K562 (cell line): ENCODE data around the gene NEUROD6. TPM values are rescaled to one million over a fixed set of nuclear protein-coding genes. Genes with fewer than 3 reads are reported as not detected.

Experiments used
- ATAC-seq: fragments of 200-7000 bp; cut with Tn5 transposase; 3 replicates; pipeline ENCODE4 v1.9.1; 2020; ENCODE audit warnings: moderate library complexity
- BruUV-seq: library from RNA; stranded (reverse); fragments of 400-500 nt; replicated peaks from 2 replicates; lab custom pipeline; 2021; lab: Mats Ljungman, UMichigan
- CTCF ChIA-PET: fragments of 300-600 bp; formaldehyde crosslinking; extraction: SDS; loops from one replicate; lab custom pipeline; 2021; ENCODE audit warnings: low intra/inter-chr PET ratio; lab: Yijun Ruan, JAX
- POLR2A ChIA-PET: fragments of 300-600, 350-650 bp; sonication (Branson Sonifier 250); formaldehyde crosslinking; extraction: SDS; loops from one replicate; lab custom pipeline; 2021; ENCODE audit warnings: antibody characterized with exemption, inconsistent platforms; lab: Yijun Ruan, JAX
- DNase-seq, 4 experiments: peaks; one replicate each; pipeline versions ENCODE4 v3.0.0 to v3.0.0-alpha.2; 2011 to 2018; ENCODE audit warnings: low spot score in 3 of 4, mixed read lengths in 3 of 4; ENCODE audit errors: extremely low read depth in 1 of 4
- FAIRE-seq: peaks from 2 replicates; lab custom pipeline; 2011; peaks lifted over from hg19 to GRCh38; lab: Jason Lieb, UNC
- H2AFZ ChIP-seq: 2 replicates; pipeline ENCODE4 v1.6.0; 2011; ENCODE audit warnings: low read depth, low read length, control low read depth, inconsistent platforms
- H3K27ac ChIP-seq: fragments of 200-600 bp; 3 replicates; pipeline ENCODE4 v1.8.0; 2011; ENCODE audit warnings: low read depth, mild to moderate bottlenecking, control low read depth, inconsistent platforms, low read length, moderate library complexity, mixed read lengths; ENCODE audit errors: extremely low read depth
- H3K27me3 ChIP-seq, 2 experiments: fragments of 300-600 bp in 1 of 2; 2 replicates in 1 of 2; 3 replicates in 1 of 2; pipeline versions ENCODE4 v1.6.0 to v1.8.0; 2011; ENCODE audit warnings: inconsistent platforms in 2 of 2, low read length in 2 of 2, mild to moderate bottlenecking in 1 of 2, mixed read lengths in 1 of 2, moderate library complexity in 1 of 2; ENCODE audit not compliant: control insufficient read depth in 2 of 2, insufficient read depth in 2 of 2
- H3K36me3 ChIP-seq: fragments of 300-600 bp; 3 replicates; pipeline ENCODE4 v1.8.0; 2011; ENCODE audit warnings: mild to moderate bottlenecking, low read length, inconsistent platforms; ENCODE audit not compliant: control insufficient read depth, insufficient read depth
- H3K4me1 ChIP-seq, 2 experiments: fragments of 200-600 bp in 1 of 2; replicated peaks in 1 of 2; 2 replicates in 1 of 2; 3 replicates in 1 of 2; pipeline versions ENCODE4 v1.5.1 to v1.8.0; 2011; ENCODE audit warnings: inconsistent platforms in 2 of 2, low read length in 2 of 2, mild to moderate bottlenecking in 1 of 2, mixed read lengths in 1 of 2, moderate library complexity in 1 of 2; ENCODE audit not compliant: control insufficient read depth in 2 of 2, insufficient read depth in 2 of 2
- H3K4me2 ChIP-seq: 2 replicates; pipeline ENCODE4 v1.6.1; 2011; ENCODE audit warnings: low read length, control low read depth, inconsistent platforms, mixed read lengths; ENCODE audit not compliant: insufficient read depth
- H3K4me3 ChIP-seq: fragments of 200-600 bp; sonication (generic), shearing (Covaris generic); 2 replicates; pipeline ENCODE4 v1.5.1; 2016; ENCODE audit warnings: control low read depth, inconsistent platforms
- H3K79me2 ChIP-seq: fragments of 200-600 bp; 3 replicates; pipeline ENCODE4 v1.8.0; 2011; ENCODE audit warnings: low read length, inconsistent platforms; ENCODE audit not compliant: control insufficient read depth, insufficient read depth
- H3K9ac ChIP-seq, 2 experiments: 2 replicates each; pipeline versions ENCODE4 v1.6.0 to v1.6.1; 2011; ENCODE audit warnings: low read depth in 2 of 2, low read length in 2 of 2, control low read depth in 1 of 2, inconsistent platforms in 1 of 2, mild to moderate bottlenecking in 1 of 2, mixed read lengths in 1 of 2; ENCODE audit not compliant: insufficient read depth in 1 of 2
- H3K9me1 ChIP-seq: one replicate; pipeline ENCODE4 v1.6.0; 2011; ENCODE audit warnings: inconsistent platforms, mild to moderate bottlenecking, low read length, moderate library complexity; ENCODE audit not compliant: control insufficient read depth, insufficient read depth
- H3K9me3 ChIP-seq: replicated peaks from 2 replicates; pipeline ENCODE4 v1.5.1; 2011; ENCODE audit warnings: low read depth, low read length, inconsistent platforms; ENCODE audit not compliant: control insufficient read depth, insufficient read depth
- H4K20me1 ChIP-seq: replicated peaks from 2 replicates; pipeline ENCODE4 v1.6.1; 2011; ENCODE audit warnings: low read length, inconsistent platforms, mixed read lengths; ENCODE audit not compliant: control insufficient read depth, insufficient read depth
- ARNT ChIP-seq, 2 experiments: fragments of 450-650 bp; IDR thresholded peaks; 2 replicates each; pipeline ENCODE4 v1.6.1; 2016; ENCODE audit warnings: mild to moderate bottlenecking in 1 of 2
- CGGBP1 ChIP-seq: fragments of 250-450 bp; sonication (Bioruptor Pico); IDR thresholded peaks from 2 replicates; pipeline ENCODE4 v1.9.0; 2021; ENCODE audit warnings: mild to moderate bottlenecking
- POLR2AphosphoS5 ChIP-seq: IDR thresholded peaks from 2 replicates; pipeline ENCODE4 v1.6.1; 2011; ENCODE audit warnings: mild to moderate bottlenecking, low read depth, low read length, moderate library complexity; ENCODE audit not compliant: control insufficient read depth, insufficient read depth
- RAD51 ChIP-seq: fragments of 450-650 bp; IDR thresholded peaks from 2 replicates; pipeline ENCODE4 v1.7.1; 2016; ENCODE audit warnings: low read depth, mild to moderate bottlenecking, borderline replicate concordance
- ZNF146 ChIP-seq: IDR thresholded peaks from one replicate; pipeline ENCODE4 v1.6.1; 2018; ENCODE audit warnings: missing compliant biosample characterization; ENCODE audit not compliant: unreplicated experiment
- WGBS: fragments of 100-300 bp; shearing (Covaris generic); methylation state at CpG from one replicate; pipeline ENCODE4 v1.1.6; 2016; ENCODE audit warnings: low coverage, mixed read lengths; ENCODE audit not compliant: insufficient coverage; ENCODE audit errors: missing lambda C conversion rate; 5-methylcytosine and 5-hydroxymethylcytosine counted together
- in situ Hi-C: fragments of 300-500 bp; cut with MboI; formaldehyde crosslinking; loops from 4 replicates; pipeline ENCODE4 v1.15.0; 2018; ENCODE audit warnings: inconsistent platforms, mixed read lengths
- intact Hi-C: fragments of 100-400 bp; cut with micrococcal nuclease; formaldehyde crosslinking; loops from 2 replicates; pipeline ENCODE4 v1.14.2; 2022
- polyA plus RNA-seq, 8 experiments: library from polyadenylated mRNA; depleted of rRNA in 4 of 8; stranded (reverse) in 5 of 8; unstranded in 3 of 8; fragments of >200 nt; fragmentation: Nextera tagmentation in 2 of 8; fragmentation: Illumina TruSeq in 1 of 8; extraction: Ambion mirVana in 2 of 8; extraction: Trizol in 1 of 8; gene quantifications; 2 replicates each; pipeline versions ENCODE4 v1.2.1 to v1.2.3, GENCODE V29; 2011 to 2014; ENCODE audit warnings: inconsistent platforms in 1 of 8, missing spikeins in 1 of 8
- total RNA-seq, 7 experiments: library from RNA; depleted of rRNA in 6 of 7; stranded (reverse); fragments of >200 nt in 6 of 7; fragmentation: Illumina TruSeq in 2 of 7; extraction: Trizol in 2 of 7; gene quantifications; 2 replicates each; pipeline versions ENCODE4 v1.2.1 to v1.2.3, GENCODE V29; 2011 to 2021; ENCODE audit warnings: low replicate concordance in 1 of 7

NEUROD6 gene
- total and polyA plus RNA-seq, 9 of the 15 experiments (the other 6 are each of a cell fraction or from before 2014, with no cell fraction given), result not detected

DNA sequence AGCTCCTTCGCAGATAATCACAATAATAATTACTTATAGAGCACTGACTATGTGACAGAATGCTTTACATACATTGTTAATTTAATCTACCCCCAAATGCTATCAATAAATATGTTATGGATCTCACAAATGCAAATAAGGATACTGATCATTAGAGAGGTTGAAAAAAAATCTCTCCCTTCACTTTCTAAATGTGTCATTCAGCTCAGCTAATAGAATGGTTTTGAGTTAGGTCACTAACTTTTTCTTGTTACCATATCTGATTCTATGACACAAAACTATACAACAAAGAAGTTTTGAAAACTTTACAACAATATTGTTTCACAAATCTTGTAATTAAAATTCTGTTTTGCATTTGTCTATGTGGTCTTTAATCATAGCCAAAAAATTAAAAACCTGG, 17.4 kb downstream of the NEUROD6 start:
- no peak overlapping the region for H3K27ac ChIP-seq
- no TSS peak for BruUV-seq
- H3K4me3 ChIP-seq, result no peak overlapping the region
- ATAC-seq (no peak), FAIRE-seq (no peak), DNase-seq (no peak)
- H3K9me3 ChIP-seq, result no peaks in the 10 kb centered on the region
- CTCF ChIA-PET, result no interaction called here
- in situ Hi-C loops, result no loop called here
- H3K79me2 ChIP-seq, result no peaks in the 10 kb centered on the region
- no peak overlapping the region for H3K4me2 ChIP-seq
- H3K9me1 ChIP-seq, result no peaks in the 10 kb centered on the region
- no peaks in the 10 kb centered on the region for H4K20me1 ChIP-seq
- H2AFZ ChIP-seq, result no peak overlapping the region
- H3K4me1 ChIP-seq, result no peaks in the 10 kb centered on the region
- POLR2A ChIA-PET, result interaction anchor here (0.9 kb wide), 1 partner anchor 10 kb away, joined by 4 read pairs; no protein-coding TSS in a partner anchor
- no peaks in the 10 kb centered on the region for H3K27me3 ChIP-seq
- intact Hi-C loops, result no loop called here
- TF ChIP-seq CGGBP1 (CRISPR knock-in tag) (no peak), ARNT (IDR thresholded peaks at IDR 0.05) (no peak), RAD51 (no peak)
- WGBS, result 0% methylated on average over 1 of the region's 1 CpG
- H3K9ac ChIP-seq, result no peak overlapping the region
- H3K36me3 ChIP-seq, result no peaks in the 10 kb centered on the region

DNA sequence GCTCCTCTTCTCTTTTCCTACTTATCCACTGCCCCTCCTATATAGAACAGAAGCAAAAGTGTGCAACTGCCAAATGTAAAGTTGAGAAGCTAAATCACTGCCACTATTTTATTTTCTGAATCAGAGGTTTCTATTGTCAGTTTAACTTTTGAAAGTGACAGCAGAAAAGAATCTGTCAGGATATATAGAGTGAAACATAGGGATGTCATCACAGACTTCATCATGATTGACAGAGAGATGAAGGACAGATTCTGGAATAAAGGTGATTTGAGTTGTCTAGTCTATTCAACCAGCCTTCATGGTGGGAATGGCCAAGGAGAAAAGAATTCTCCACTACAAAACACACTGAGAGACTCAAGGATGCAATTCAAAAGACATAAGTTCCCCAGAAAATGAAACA, 19.9 kb downstream of the NEUROD6 start:
- Histone ChIP-seq H3K27ac (no peak overlapping the region), H3K4me3 (no peak overlapping the region), H3K4me1 (no peaks in the 10 kb centered on the region), H3K4me2 (no peak overlapping the region), H3K9ac (no peak overlapping the region), H2AFZ (no peak overlapping the region), H4K20me1 (no peaks in the 10 kb centered on the region; the same call in 1 of the 2 replicates), H3K36me3 (no peaks in the 10 kb centered on the region), H3K9me1 (no peaks in the 10 kb centered on the region), H3K27me3 (no peaks in the 10 kb centered on the region), H3K79me2 (no peaks in the 10 kb centered on the region), H3K9me3 (no peaks in the 10 kb centered on the region)
- ATAC-seq, result no peak
- DNase-seq, result no peak
- intact Hi-C loops, result no loop called here
- ChIA-PET CTCF (no interaction called here), POLR2A (no interaction called here)
- TF ChIP-seq POLR2AphosphoS5 (no peak), ZNF146 (CRISPR knock-in tag) (no peak)
- in situ Hi-C loops, result no loop called here
- FAIRE-seq, result no peak
- BruUV-seq, result no TSS peak
